GM12872 (cell line): Measurements from ENCODE around the gene SS18L1.

Source experiments
- CTCF ChIP-seq: IDR thresholded peaks from 3 replicates; pipeline ENCODE4 v1.5.1; 2011; ENCODE audit warnings: low read depth, mild to moderate bottlenecking, low read length, moderate library complexity; ENCODE audit not compliant: insufficient read depth

SS18L1 gene

DNA sequence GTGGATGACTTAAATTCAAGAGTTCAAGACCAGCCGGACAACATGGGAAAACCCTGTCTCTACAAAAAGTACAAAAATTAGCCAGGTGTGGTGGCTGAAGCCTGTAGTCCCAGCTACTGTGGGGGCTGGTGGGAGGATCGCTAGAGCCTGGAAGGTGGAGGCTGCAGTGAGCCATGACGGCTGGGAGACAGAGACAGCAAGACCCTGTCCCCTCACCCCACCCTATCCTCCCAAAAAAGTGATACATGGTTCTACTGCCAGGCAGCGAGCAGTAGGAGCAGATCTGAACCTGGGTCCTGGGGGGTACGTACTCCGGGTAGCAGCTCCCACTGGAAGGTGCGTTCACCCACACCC, 2.5 kb upstream of the SS18L1 start:
- TF ChIP-seq CTCF = no peak

DNA sequence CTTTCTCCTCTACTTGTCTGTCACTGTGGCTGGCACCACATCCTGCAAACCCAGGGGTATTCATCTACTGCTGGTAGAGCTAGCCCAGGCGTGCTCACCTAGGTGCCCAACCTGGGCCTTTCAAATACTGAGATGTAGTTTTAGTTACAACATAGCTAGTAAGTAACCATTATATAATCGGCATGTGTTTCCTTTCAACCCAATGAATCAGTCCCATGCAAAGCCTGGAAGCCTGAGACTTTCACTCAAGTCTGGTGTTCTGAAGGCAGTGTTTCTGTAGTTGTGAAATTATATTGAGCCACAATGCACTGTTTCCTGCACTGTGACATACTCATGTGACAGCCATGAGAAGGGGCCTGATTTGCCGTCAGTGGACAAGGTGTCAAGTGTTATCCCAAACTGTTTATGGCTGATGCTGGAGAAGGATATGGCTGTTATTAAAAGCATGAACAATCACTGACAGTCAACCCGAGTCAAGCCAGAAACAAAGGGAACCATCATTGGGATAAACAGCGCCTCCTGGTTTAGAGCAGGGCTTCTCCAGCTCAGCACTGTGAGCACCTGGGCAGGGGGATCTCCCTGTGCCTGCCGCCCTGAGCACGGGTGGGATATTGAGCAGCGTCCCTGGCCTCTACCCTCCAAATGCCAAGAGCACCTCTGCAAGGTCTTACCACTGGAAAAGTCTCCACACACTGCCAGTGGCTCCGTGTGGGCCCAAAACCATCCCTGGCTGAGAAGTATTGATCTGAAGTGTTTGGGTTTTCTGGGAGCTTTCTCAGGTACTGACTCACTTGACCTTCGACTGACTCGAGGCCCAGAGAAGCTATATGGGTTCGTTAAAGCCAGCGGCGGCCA, 1.9 kb upstream of the SS18L1 start:
- TF ChIP-seq CTCF = peak; percentile 40; the same call in 1 of the 3 replicates

- no peak for TF ChIP-seq CTCF
Observed at GRCh38 chr20:62142252-62143080, 1.1 kb upstream of the SS18L1 start.

GRCh38 chr20:62143957-62144825, 622 bp downstream of the SS18L1 start:
- no peak for TF ChIP-seq CTCF

- TF ChIP-seq CTCF = no peak
Observed at GRCh38 chr20:62145688-62146018, 2.1 kb downstream of the SS18L1 start.

DNA sequence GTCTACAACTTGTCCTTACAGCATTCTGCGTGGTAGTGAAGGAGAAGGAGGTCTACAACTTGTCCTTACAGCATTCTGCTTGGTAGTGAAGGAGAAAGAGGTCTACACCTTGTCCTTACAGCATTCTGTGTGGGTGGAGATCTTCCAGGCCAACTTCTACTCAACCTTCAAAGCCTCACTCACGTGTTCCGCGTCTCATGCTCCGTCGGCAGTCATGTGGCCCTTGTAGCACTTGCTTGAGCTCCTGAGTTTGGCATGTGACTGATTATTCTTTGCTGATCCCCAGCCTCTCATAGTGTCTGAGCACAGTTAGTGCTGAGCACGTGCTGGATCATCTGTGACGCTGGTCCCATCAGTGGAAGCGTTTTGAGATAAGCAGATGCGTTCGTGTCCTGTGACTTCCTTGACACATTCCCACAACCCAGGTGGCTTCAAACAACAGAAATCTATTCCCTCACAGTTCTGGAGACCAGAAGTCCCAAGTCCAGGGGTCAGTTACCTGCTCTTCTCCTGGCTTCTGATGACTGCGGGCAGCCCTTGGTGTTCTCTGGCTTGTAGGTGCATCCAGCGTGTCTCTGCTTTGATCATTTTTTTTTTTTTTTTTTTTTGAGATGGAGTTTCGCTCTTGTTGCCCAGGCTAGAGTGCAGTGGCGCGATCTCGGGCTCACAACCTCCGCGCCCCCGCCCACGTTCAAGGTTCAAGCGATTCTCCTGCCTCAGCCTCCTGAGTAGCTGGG, 2.6 kb downstream of the SS18L1 start:
- TF ChIP-seq CTCF = no peak
